Fibroblast of peridontal ligament (primary cell): ENCODE data around the gene CSRP1.
"Not testable (repeated sequence)": the region's sequence is repeated elsewhere in the genome, so short reads cannot be mapped to it uniquely, and the experiment has no call there.

Experiments
- DNase-seq: peaks from one replicate; pipeline ENCODE4 v3.0.0-alpha.2; 2010; ENCODE audit errors: extremely low read depth

The CSRP1 gene

DNA sequence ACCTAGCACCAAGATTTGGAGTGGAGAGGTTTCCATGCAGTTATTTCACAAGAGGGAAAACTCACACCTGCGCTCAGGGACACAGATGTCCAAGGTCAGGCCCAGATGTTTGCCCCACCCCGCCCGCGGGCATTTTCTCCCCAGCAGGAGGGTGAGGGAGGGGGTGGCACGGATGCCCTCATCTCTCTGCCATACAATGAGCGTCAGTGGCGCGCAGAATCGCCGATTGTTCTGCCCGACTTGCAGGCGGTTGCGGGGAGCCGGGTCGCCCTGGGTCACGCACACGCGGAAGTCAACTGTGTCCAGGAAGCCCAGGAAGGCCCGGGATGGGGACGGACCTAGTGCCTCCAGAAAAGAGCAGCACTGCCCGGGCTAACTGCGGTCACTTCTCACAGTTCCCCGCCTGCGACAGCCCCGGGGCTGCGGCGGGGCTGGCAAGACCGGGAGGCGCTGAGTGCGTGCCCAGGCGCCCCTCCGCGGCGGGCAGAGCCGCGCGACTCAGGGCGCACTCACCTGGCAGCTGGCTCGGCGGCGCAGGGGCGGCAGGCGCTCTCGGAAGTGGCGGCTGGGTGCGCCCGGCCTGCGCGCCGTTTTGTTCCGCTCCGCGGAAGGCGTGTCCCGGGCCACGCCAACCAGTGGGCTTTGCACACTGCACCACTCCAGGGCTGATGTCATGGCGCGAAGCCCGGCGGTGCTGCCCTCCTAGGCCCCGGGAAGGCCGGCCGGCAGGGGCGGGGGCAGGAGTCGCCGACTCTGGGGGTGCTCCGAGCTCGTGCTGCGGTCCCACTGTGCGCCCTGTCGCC is at the start of gene CSRP1:
Gene CSRP1, minus strand, starts transcription at position 567 of the 803 bp plus-strand sequence. CDS start 10,820 bp downstream, outside the sequence.
- DNase-seq = peak; percentile 84

DNA sequence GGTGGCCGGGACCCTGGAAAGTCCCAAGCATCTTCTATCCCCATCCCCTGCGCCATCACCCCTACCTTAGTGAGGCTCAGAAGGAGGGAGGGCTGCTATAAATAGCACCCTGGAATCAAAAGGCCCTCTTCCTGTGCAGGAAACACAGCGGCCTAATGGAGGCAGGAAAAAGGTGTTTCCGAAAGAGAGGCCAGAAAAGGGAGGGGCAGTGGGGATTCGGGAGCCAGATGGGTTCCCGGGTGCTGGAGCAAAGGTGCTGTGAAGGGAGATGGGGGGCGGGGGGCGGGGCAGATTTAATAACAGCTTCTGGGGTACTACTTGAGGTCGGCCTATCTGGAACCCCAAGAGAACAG is 48.6 kb upstream of the CSRP1 start:
- DNase-seq = no peak

DNA sequence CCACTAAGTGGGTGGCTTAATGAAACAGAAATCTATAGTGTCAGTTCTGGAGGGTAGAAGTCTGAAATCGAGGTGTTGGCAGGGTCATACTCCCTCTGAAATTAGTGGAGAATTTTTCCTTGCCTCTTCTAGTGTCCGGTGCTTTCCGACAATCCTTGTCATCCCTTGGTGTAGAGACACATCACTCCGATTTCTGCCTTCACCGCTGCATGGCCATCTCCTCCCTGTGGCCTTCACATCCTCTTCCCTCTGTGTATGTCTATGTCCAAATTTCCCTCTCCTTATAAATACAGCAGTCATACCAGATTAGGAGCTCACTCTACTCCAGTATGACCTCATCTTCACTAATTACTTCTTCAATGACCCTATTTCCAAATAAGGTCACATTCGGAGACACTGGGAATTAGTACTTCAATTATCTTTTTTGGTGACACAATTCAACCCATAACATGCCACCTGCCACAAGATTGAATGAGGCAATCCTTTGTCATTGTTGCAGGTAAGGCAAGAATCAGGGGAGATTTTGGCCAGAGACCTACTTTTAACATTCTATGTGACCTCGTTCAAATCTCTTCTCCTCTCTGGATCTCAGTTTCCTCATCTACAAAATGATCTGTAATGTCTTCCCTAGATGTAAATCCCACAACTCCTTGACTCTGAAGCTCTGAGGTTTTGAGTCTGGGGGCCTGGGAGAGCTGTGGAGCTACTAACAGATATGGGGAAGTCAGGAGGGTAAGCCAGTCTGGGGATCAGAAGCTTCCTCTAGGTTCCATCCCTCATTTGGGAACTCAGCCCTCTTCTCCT is 48.1 kb upstream of the CSRP1 start:
- DNase-seq = no peak

DNA sequence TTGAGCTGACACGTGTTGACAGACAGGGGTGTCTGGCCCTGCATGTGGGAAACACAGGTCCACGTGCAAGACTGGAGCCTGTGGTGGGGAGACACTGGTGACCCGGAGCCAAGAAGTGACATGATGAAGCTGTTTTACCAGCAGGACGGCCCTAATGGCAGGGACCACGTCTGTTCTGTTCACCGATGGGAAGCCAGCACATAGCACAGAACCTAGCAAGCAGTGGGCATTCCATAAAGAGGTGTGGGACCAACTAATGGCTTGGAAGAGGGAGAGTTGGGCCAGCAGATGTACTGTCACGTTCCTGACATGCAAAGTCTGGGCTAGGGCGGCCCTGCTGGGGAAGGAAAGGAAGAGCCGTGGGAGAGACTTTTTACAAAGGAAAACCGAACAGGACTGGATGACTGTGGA is 47.3 kb upstream of the CSRP1 start:
- DNase-seq = no peak

DNA sequence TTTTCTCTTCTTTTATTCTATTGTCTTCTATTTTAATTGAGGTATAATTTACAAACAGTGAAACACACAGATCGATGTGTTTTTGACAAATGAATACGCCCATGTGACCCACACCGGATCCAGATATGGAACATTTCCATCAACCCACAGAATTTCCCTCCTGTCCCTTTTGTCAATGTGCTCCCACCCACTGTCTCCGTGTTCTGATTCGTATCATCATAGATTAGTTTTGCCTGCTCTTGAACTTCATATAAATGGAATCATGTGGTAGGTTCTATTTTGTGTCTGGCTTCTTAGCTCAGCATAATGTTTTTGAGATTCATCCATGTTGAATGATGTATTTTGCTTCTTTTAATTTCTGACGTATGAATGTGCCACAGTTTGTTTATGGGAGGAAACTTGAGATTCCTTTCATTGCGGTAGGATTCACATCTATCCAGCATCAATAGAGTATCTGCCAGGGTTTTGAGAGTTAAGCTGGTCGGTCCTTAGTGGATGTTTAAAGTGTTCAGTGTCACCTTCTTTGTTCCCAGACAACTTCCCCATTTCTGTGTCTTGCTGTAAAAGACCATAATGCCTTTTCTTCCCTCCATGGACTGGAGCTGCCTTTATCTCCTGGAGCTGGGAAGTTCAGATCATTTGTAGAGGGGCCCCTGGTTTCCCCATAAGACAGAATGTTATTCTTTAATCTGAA is 46.7 kb upstream of the CSRP1 start:
- DNase-seq = peak; percentile 82

DNA sequence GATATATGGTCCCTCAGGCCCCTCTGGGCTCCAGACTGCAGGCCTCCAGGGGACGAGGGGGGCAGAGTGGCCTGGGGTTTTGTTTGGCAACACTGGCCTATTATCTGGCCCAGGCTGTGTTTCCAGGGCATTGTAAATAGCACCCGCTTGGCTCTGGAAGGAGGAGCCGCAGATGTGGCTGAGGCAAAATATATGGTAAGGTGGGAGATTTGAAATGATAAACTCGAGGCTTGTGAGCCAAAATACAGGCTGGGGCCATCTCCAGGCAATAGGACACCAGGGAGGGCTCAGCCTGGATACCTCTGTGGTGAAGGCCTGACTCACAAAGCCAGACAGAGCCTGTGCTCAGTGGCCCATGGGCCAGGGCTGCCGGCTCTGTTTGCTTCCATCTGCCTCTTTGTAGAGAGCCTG is 46.0 kb upstream of the CSRP1 start:
- DNase-seq = peak; percentile 62

DNA sequence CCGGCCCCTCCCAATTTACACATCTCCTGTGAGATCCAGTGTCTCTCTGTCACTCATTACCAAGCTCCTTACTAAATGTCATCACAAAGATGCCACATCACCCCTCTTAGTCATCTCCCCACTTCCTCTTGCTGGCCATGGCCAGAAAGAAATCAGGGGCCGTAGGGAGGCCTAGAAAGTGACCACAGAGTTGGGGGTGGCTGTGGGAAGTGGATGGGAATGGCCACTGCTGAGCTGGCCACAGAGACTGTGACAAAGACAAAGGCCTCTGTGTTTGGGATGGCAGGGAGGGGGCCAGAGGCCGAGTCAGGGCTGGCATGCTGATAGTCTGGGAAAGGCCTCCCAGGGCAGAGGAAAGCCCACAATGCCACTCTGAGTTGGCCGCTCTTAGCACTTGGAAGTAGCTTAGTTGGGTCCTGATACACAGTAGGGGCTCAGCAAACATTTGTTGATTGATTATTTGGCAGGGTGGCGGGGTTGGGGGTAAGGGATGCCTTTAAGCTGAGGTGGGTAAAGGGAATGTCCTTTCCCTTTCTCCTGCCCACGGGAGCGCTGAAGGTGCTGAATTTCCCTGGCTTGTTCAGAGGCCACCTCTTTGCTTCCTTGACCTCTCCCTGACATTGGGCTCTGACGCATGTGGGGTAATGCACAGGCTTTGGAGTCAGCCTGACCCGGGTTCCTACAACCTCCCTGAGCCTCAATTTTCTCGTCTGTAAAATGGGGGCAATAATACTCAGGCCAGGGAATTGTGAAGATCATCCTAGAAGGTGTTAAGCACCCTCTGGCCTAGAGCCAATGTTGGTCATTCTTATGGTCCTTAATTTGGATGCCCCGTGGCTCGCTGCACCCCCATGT is 45.2 kb upstream of the CSRP1 start:
- DNase-seq = peak; percentile 82

DNA sequence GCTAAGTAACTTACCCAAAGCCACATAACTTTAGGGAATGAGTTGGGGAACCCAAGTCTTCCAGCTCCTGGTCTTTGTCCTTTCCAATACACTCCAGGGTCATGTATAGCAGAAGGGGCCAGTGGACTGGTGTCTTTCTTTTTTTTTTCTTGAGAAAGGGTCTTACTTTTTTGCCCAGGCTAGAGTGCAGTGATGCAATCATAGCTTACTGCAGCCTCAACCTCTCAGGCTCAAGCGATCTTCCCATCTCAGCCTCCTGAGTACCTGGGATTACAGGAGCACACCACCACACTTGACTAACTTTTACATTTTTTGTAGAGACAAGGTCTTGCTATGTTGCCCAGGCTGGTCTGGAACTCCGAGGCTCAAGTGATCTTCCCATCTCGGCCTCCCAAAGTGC is 44.2 kb upstream of the CSRP1 start:
- no peak for DNase-seq

DNA sequence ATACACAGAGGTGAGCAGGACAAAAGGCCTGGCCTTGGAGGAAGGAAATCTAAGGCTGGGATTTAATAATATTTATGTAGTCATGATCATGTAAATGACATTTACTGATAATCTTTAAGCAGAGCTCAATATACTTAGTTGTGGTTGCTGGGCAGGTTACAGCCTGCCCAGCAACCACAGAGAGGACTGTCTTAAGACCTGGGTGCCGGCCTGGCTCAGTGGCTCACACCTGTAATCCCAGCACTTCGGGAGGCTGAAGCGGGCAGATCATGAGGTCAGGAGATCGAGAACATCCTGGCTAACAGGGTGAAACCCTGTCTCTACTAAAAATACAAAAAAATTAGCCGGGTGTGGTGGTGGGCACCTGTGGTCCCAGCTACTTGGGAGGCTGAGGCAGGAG is 42.6 kb upstream of the CSRP1 start:
- not testable (repeated sequence) for DNase-seq

DNA sequence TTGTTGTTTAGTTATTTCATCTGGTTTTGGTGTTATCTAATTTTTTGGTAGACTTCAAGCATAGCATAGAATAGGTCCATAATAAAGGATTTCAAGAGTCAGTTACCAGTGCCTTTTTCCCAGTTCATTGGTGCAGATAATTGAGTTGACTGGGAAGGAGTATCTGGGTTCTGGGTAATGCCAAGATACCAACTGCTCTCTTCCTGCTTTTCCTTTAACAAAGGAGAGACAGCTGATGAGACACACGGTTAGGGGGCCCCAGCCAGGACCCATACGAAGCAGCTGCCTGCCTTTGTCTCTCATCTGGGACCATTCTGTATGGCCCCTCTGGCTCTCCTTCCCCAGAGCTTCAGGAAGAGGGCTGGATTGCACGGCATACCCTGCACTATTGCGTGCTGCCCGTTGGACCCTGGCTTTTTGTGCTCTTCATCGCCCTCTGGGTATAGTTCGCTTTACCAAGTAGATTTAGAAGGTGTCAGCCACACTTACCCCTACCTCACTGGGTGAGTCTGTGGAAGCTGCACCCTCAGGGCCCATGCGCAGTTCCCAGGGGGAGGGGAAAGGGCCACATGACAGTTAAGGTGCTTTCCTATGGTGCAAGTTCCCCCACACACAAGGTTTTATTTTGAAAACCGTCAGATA is 39.0 kb upstream of the CSRP1 start:
- no peak for DNase-seq

DNA sequence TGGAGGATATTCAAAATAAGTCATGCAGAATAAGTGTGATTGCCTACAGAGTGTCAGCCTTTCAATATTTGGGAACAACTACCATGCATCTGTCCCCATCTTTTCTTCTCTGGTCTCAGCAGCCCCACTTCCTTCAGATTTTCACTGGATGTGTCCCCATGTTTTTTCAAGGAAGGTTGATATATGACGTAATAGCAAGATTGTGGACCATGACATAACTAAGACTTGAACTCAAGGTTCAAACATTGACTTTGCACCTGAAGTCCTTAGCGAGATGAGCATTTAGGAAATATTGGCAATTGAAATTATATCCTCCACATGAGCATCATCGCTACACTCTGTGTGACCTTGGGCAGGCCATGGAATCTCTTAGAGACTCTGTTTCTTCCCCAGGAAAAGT is 37.8 kb upstream of the CSRP1 start:
- DNase-seq = no peak

DNA sequence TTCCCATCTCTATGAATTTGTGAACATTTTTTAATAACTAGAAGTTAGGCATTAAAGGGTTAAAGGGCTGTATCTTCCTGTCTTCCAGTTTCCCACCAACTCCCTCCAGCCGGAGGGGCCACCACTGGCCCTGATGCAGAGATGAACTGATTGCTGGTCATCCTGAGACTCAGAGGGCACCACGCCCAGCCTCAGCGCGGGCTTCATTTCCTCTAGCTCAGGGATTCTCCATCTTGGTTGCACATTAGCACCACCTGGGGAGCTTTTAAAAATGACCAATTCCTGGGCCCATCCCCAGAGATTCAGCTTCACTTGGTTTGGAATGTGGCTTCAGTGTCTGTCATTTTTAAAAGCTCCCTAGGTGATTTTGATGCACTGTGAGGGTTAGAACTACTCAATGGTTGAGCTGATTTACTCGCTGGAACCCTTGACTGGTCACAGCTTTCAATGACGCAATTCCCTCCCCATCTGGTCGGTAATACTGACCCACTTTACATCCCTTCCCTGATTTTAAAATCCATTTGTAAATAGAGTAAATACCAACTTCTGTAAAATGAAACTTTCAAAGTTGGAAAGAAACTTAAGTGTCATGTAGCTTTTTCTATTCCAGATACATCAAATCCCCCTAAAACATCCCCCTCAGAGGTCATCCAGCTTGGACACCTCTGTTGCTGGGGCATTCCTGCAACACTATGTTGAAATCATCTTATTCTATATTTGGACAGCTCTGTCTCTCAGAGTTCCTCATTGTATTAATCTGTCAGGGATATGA is 37.1 kb upstream of the CSRP1 start:
- DNase-seq = peak; percentile 24

DNA sequence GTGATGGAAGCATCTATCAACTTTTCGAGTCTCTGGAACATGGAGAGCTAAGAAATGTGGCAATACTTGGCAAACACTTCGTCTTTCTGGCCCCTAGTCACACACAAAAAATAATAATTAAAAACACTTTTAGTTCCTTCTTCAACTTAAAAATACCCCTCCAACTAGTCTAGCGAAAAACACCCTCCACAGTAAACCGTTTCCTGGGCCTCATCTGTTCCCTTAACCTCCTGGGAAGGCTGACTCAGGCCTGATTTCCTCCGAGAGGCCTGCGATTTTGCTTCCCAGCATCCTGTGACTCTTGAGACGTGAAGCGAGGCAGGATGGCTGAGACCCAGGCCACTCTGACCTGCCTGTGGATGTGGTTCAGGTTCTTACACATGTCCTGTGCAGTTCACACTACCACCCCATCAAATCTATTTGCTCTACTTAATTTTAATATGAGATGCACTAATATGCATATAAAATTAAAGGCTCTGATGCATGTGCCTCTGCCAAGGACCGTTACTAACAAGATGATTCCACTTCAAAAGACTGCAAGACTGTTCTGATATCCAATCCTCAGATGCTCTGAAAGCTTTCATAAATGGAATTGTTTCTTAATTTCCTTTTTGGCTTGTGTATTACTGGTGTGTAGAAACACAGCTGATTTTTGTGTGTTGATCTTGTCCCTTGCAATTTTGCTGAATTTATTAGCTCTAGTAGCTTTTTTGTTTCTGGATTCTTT is 35.5 kb upstream of the CSRP1 start:
- peak; percentile 72 for DNase-seq

DNA sequence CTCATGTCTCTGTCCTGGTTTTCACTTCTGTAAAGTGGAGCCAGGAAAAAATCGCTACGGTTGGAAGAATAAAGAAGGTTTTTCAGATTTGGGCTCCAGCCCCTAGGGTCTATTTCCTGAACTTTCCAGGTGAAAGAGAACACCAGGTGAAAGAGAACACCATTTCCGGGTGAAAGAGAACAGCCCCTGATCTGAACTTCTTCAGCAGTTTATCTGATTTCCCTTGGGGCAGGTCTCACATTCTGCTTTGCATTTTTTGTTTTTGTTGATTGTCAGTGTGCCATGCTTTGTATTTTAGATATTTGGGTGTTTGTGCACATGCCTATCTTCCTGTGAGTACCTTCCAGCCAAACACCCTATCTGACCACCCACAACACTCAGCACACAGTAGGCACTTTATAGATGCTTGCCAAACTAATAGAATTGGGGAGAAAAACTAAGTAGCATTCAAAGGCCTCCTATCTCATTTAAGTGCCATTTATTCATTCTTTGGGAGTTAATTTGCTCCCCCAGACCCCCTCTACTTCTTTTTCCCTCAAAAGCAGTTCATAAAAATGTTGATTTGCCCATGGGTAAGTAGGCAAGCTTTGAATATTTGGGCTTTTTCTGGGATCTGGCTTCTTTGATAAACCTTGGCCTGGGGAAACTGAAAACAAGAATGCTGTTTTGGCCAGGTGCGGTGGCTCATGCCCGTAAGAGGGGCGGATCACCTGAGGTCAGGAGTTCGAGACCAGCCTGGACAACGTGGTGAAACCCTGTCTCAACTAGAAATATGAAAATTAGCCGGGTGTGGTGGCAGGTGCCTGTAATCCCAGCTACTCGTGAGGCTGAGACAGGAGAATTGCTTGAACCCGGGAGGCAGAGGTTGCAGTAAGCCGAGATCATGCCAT is 34.2 kb upstream of the CSRP1 start:
- DNase-seq = no peak

DNA sequence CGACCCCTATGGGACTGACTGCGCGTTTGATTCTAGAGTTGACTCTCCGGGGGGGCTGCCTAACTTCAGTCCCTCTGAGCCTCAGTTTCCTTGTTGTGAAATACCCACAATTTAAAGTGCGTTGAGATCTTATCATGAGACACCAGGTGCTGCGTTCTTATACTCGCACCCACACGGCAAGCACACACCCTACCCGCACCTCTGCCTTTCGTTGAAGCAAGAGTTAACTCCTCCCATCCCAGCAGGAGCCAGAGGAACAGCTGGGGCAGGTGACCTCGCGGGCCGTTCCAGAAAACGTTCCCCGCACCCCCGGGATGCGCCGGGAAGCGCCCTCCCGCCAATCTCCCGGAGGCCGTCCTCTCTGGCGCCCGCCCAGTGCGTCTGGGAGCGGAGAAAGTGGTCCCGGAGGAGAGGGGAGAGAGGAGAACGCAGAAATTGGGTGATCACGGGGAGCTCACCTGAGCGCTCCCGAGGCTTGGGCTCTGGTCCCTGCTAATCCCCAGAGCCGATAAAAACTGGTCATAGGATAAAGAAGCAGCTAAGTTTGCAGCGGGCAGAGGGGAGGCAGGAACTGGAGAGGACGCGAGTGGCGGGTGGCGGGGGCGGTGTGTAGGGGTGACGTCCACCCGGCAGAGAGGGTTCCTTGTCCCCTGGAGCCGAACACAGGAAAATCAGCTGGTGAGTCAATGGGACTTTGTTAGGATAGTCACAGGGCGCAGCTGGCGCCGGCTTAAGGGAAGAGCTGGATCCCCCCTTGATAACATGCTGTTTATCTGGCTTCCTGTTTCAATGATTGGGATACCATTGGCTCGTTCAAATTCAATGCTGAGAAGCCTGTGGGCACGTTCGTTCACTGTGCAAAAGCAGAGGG is 32.9 kb upstream of the CSRP1 start:
- DNase-seq = peak; percentile 57

DNA sequence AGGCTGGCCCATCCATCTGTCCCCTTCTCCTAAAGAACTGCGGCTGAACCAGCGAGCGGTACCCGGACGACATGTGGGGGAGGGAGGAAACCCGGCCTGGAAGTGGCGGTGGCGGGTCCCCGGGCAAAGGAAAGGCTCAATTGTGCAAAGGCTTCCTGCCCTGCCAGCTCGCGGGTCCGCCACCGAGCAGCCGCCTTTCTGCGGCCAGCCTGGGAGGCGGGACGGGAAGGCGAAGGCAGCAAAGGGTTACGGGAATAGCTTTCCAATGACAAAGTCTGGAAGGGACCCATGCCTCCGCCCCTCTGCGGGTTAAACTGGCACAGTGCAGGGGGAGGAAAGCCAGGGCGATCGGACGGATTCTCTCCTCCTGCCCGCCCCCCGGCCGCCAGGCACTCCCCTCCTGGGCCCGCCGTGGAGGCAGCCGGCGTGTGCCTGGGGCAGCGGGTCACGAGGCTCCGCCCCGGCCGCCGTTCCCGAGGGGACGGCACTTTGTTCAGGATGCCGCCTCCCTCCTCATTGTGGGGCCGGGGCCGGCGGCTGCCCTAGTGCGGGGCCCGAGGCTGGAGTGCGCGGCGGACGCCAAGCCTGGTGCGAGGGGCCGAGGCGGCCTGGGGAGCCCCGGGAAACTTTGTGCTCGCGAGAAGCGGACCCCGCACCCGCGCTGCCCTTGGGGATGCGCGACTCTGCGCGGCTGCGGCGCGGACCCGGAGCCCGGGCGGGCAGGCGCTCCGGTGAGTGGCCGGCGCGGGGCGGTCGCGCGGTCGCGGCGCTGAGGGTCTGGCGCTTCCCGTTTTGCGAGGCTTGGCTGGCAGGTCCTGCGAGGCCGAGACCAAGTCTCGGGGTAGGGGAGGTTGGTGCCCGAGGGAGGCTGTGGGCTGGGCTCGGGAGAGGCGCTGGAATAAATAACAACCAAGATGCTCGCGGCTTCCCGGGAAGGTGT is 32.0 kb upstream of the CSRP1 start, which contains the start of gene NAV1:
Gene NAV1, plus strand, starts transcription at position 516 of the 940 bp plus-strand sequence. CDS start 83,758 bp downstream, outside the sequence.
- DNase-seq = peak; percentile 82
